SK-N-SH (cell line): ENCODE results near the gene GGT7. TPM values are rescaled to one million over a fixed set of nuclear protein-coding genes. Genes with fewer than 3 reads are reported as not detected.

Source experiments
- CTCF ChIA-PET: fragments of 300-600, 350-600 bp; formaldehyde crosslinking; extraction: SDS; loops from one replicate; lab custom pipeline; 2021; lab: Yijun Ruan, JAX
- POLR2A ChIA-PET: fragments of 350-600 bp; sonication (Branson Sonifier 250); formaldehyde crosslinking; extraction: SDS; loops from one replicate; lab custom pipeline; 2020; ENCODE audit warnings: antibody characterized with exemption, inconsistent platforms; lab: Yijun Ruan, JAX
- DNase-seq: peaks from one replicate; pipeline ENCODE4 v3.0.0; 2012
- H2AFZ ChIP-seq: fragments of 200-600 bp; sonication (generic); 2 replicates; pipeline ENCODE4 v1.8.1; 2016; ENCODE audit warnings: antibody characterized with exemption, mild to moderate bottlenecking, low read depth
- H3F3A ChIP-seq: fragments of 200-600 bp; sonication (generic); replicated peaks from 2 replicates; pipeline ENCODE3; 2016; ENCODE audit warnings: antibody characterized with exemption, mild to moderate bottlenecking; ENCODE audit not compliant: insufficient read depth
- H3K27ac ChIP-seq, 2 experiments: fragments of 200-500 bp in 1 of 2; fragments of 200-600 bp in 1 of 2; sonication (Bioruptor generic) in 1 of 2; sonication (generic), shearing (Covaris generic) in 1 of 2; 2 replicates each; pipeline versions ENCODE4 v1.5.1 to v1.6.1; 2014 to 2016; ENCODE audit warnings: low read depth in 2 of 2, inconsistent platforms in 1 of 2, low read length in 1 of 2, mild to moderate bottlenecking in 1 of 2, mixed read lengths in 1 of 2
- H3K27me3 ChIP-seq: fragments of 200-600 bp; sonication (generic), shearing (Covaris generic); 2 replicates; pipeline ENCODE4 v1.6.1; 2016; ENCODE audit warnings: mixed run types; ENCODE audit not compliant: insufficient read depth
- H3K36me3 ChIP-seq, 2 experiments: fragments of 200-500 bp in 1 of 2; fragments of 200-600 bp in 1 of 2; sonication (Bioruptor generic) in 1 of 2; sonication (generic) in 1 of 2; replicated peaks in 1 of 2; 2 replicates each; pipeline versions ENCODE3 to v1.5.1; 2014 to 2016; ENCODE audit warnings: low read length in 1 of 2, mild to moderate bottlenecking in 1 of 2; ENCODE audit not compliant: insufficient read depth in 2 of 2, control insufficient read depth in 1 of 2
- H3K4me1 ChIP-seq, 2 experiments: fragments of 200-500 bp in 1 of 2; fragments of 200-600 bp in 1 of 2; sonication (Bioruptor generic) in 1 of 2; sonication (generic), shearing (Covaris generic) in 1 of 2; 2 replicates each; pipeline versions ENCODE4 v1.5.1 to v1.6.1; 2014 to 2016; ENCODE audit warnings: low read depth in 1 of 2, low read length in 1 of 2, mixed run types in 1 of 2; ENCODE audit not compliant: insufficient read depth in 2 of 2, control insufficient read depth in 1 of 2
- H3K4me2 ChIP-seq: fragments of 200-600 bp; sonication (generic), shearing (Covaris generic); 2 replicates; pipeline ENCODE4 v1.6.1; 2017; ENCODE audit warnings: mixed run types
- H3K4me3 ChIP-seq, 2 experiments: fragments of 200-500 bp in 1 of 2; fragments of 200-600 bp in 1 of 2; sonication (Bioruptor generic) in 1 of 2; sonication (generic), shearing (Covaris generic) in 1 of 2; 2 replicates each; pipeline versions ENCODE4 v1.5.1 to v1.8.1; 2014 to 2016; ENCODE audit warnings: low read depth in 2 of 2, inconsistent platforms in 1 of 2, low read length in 1 of 2, mild to moderate bottlenecking in 1 of 2, mixed read lengths in 1 of 2, moderate library complexity in 1 of 2
- H3K79me2 ChIP-seq: fragments of 200-600 bp; sonication (generic); 2 replicates; pipeline ENCODE4 v1.8.1; 2017; ENCODE audit warnings: mild to moderate bottlenecking; ENCODE audit not compliant: insufficient read depth
- H3K9ac ChIP-seq: fragments of 200-600 bp; sonication (generic); 2 replicates; pipeline ENCODE4 v1.6.1; 2017; ENCODE audit warnings: mixed run types
- H3K9me2 ChIP-seq: fragments of 200-600 bp; sonication (generic); 2 replicates; pipeline ENCODE4 v1.6.1; 2017; ENCODE audit warnings: mixed run types
- H3K9me3 ChIP-seq: fragments of 200-600 bp; sonication (generic); 2 replicates; pipeline ENCODE4 v1.6.1; 2017; ENCODE audit warnings: mixed run types, mild to moderate bottlenecking, moderate library complexity
- H4K20me1 ChIP-seq: fragments of 200-600 bp; sonication (generic); 2 replicates; pipeline ENCODE4 v1.6.1; 2017; ENCODE audit warnings: mild to moderate bottlenecking, mixed run types; ENCODE audit not compliant: insufficient read depth
- ELF1 ChIP-seq: IDR thresholded peaks from 2 replicates; pipeline ENCODE4 v1.4.0; 2012
- EP300 ChIP-seq, 2 experiments: IDR thresholded peaks; 2 replicates each; pipeline versions ENCODE4 v1.4.0 to v1.6.1; 2012; ENCODE audit warnings: borderline replicate concordance in 1 of 2, low read depth in 1 of 2, low read length in 1 of 2
- EZH2phosphoT487 ChIP-seq: fragments of 200-600 bp; sonication (generic); IDR thresholded peaks from 2 replicates; pipeline ENCODE4 v1.6.1; 2017; ENCODE audit warnings: low read depth, mixed run types, mild to moderate bottlenecking, antibody characterized with exemption, moderate library complexity, borderline replicate concordance
- FOSL2 ChIP-seq: IDR thresholded peaks from 2 replicates; pipeline ENCODE4 v1.4.0; 2012; ENCODE audit warnings: low read depth, mild to moderate bottlenecking, moderate library complexity, borderline replicate concordance
- FOXJ3 ChIP-seq: sonication (generic); formaldehyde crosslinking; IDR thresholded peaks from 2 replicates; pipeline ENCODE4 v1.5.1; 2020; ENCODE audit warnings: mild to moderate bottlenecking, missing genetic modification reagents
- FOXM1 ChIP-seq: IDR thresholded peaks from 2 replicates; pipeline ENCODE4 v1.4.0; 2012; ENCODE audit warnings: low read depth, mild to moderate bottlenecking
- GABPA ChIP-seq: IDR thresholded peaks from 2 replicates; pipeline ENCODE4 v1.4.0; 2012; ENCODE audit warnings: low read depth, mild to moderate bottlenecking
- GATA2 ChIP-seq: sonication (generic); formaldehyde crosslinking; IDR thresholded peaks from 2 replicates; pipeline ENCODE4 v1.5.0; 2020; ENCODE audit warnings: mild to moderate bottlenecking, missing genetic modification reagents
- JUND ChIP-seq: IDR thresholded peaks from 2 replicates; pipeline ENCODE4 v1.4.0; 2012
- MXI1 ChIP-seq: IDR thresholded peaks from 2 replicates; pipeline ENCODE4 v1.6.1; 2012; ENCODE audit warnings: mild to moderate bottlenecking, low read depth, low read length, improper control_type of control experiment
- NRF1 ChIP-seq: IDR thresholded peaks from 2 replicates; pipeline ENCODE4 v1.6.1; 2012; ENCODE audit warnings: low read depth, mild to moderate bottlenecking, low read length
- RCOR1 ChIP-seq: fragments of 150-350 bp; IDR thresholded peaks from 2 replicates; pipeline ENCODE4 v1.6.1; 2017; ENCODE audit warnings: antibody characterized with exemption, low read length
- RFX5 ChIP-seq: IDR thresholded peaks from 2 replicates; pipeline ENCODE4 v1.6.1; 2012; ENCODE audit warnings: mild to moderate bottlenecking, improper control_type of control experiment, low read length
- SIN3A ChIP-seq: IDR thresholded peaks from 2 replicates; pipeline ENCODE4 v1.6.1; 2012; ENCODE audit warnings: low read depth, mild to moderate bottlenecking, low read length, moderate library complexity, borderline replicate concordance
- SMC3 ChIP-seq: IDR thresholded peaks from 2 replicates; pipeline ENCODE4 v1.6.1; 2012; ENCODE audit warnings: low read depth, low read length, improper control_type of control experiment
- TAF1 ChIP-seq: IDR thresholded peaks from 2 replicates; pipeline ENCODE4 v1.6.1; 2012; ENCODE audit warnings: low read depth, mild to moderate bottlenecking, low read length, moderate library complexity, borderline replicate concordance
- TCF12 ChIP-seq: IDR thresholded peaks from 2 replicates; pipeline ENCODE4 v1.4.0; 2012
- YY1 ChIP-seq: IDR thresholded peaks from 2 replicates; pipeline ENCODE4 v1.4.0; 2012; ENCODE audit warnings: low read depth, mild to moderate bottlenecking
- WGBS: methylation state at CpG from one replicate; pipeline ENCODE4 v1.1.6; 2017; ENCODE audit warnings: low lambda C conversion rate; 5-methylcytosine and 5-hydroxymethylcytosine counted together
- polyA plus RNA-seq, 3 experiments: library from polyadenylated mRNA; depleted of rRNA; stranded (reverse); fragments of >200 nt; gene quantifications; 2 replicates each; pipeline ENCODE4 v1.2.3, GENCODE V29; 2012
- TF ChIP-seq, protein P1 (sequence below): IDR thresholded peaks from 2 replicates; pipeline ENCODE4 v1.4.0; 2012; ENCODE audit warnings: low read depth, borderline replicate concordance
- TF ChIP-seq, protein P2 (sequence below): fragments of 150-350 bp; IDR thresholded peaks from 2 replicates; pipeline ENCODE4 v1.6.1; 2017; ENCODE audit warnings: antibody characterized with exemption, low read length, low read depth, borderline replicate concordance
- TF ChIP-seq, protein P3 (sequence below): IDR thresholded peaks from 2 replicates; pipeline ENCODE4 v1.6.1; 2012; ENCODE audit warnings: mild to moderate bottlenecking, low read depth, low read length, moderate library complexity
- TF ChIP-seq, protein P4 (sequence below): fragments of 200-600 bp; sonication (generic); IDR thresholded peaks from 2 replicates; pipeline ENCODE4 v1.6.1; 2017; ENCODE audit warnings: antibody characterized with exemption, mild to moderate bottlenecking, moderate library complexity
- TF ChIP-seq, protein P5 (sequence below): fragments of 150-350 bp; IDR thresholded peaks from 2 replicates; pipeline ENCODE4 v1.6.1; 2016; ENCODE audit warnings: mild to moderate bottlenecking, low read depth, low read length

The GGT7 gene
- polyA plus RNA-seq, 1 of the 3 experiments (the other 2 are of a cell fraction): 22.5 TPM

DNA sequence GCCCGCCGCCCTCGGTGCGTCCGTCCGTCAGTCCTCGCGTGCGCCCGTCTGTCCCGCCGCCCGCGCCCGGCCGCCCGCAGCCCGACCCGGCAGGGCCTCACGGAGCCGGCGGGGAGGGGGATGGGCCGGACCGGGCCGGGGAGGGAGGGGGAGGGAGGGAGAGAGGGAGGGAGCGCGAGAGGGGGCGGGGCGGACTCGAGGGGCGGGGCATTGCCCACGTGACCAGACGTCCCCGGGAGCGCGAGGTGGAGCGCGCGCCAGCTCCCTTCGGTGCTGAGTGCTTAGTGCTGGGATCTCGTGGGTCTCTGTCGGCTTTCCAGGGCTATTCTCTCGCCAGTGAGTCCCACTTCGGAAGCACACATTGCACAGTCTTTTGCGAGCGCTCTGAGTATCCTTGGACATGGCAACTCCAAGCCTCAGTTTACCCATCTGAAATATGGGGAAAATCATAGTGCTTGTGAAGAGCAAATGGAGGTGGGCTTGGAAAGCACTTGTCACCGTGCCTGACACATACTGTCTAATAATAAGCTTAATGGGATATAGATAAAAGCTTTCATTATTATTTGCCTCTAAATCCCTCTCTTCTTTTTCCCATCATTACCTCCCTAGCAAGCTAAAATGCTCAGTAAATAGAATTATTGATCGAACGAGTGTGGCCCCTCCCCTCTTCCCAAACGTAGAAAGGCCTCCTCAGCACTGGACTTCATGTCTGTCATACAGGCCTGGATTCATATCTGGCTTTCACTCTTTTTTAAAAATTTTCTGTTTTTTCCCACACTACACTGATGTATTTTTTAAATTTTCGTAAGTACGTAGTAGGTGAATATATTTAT, 46.9 kb downstream of the GGT7 start, which contains the start of gene NCOA6:
NCOA6 (minus strand) TSS at position 122 of the 833 bp plus-strand sequence. CDS start 43,296 bp downstream, outside the sequence.
- Histone ChIP-seq H3K27me3 (no peaks in the 10 kb centered on the region), H2AFZ (peak within 1 kb of the TSS; percentile 95), H3K27ac (peak within 1 kb of the TSS; percentile 60 to 79), H3K4me2 (peak within 1 kb of the TSS; percentile 79), H4K20me1 (peaks cover 36% of the 10 kb centered on the region), H3K9ac (peak within 1 kb of the TSS; percentile 75), H3K4me3 (peak within 1 kb of the TSS; percentile 78 to 80), H3K9me2 (no peaks in the 10 kb centered on the region), H3F3A (peaks cover 5% of the 10 kb centered on the region), H3K9me3 (no peaks in the 10 kb centered on the region), H3K4me1 (peaks cover 6 to 8% of the 10 kb centered on the region in 2 experiments; a peak in 2 of 4 replicates), H3K79me2 (peaks cover 44% of the 10 kb centered on the region), H3K36me3 (peaks cover 0 to 3% of the 10 kb centered on the region in 2 experiments)
- ChIA-PET POLR2A (interaction anchor here (0.6 to 1.3 kb wide), 4 partner anchors 11 to 116 kb away, joined by 3 to 4 read pairs (median 4); partner anchors contain the start of gene ACSS2), CTCF (interaction anchor here (0.6 to 1.8 kb wide), 4 partner anchors 8 to 55 kb away, joined by 3 to 7 read pairs (median 4); partner anchors contain the start of gene GGT7)
- WGBS: 15% methylated on average over 19 of the region's 52 CpGs
- DNase-seq: peak; percentile 97
- no peak for TF ChIP-seq JUND
- no peak for TF ChIP-seq TAF1
- TF ChIP-seq SIN3A: no peak
- no peak for TF ChIP-seq SMC3
- TF ChIP-seq, protein P1, sequence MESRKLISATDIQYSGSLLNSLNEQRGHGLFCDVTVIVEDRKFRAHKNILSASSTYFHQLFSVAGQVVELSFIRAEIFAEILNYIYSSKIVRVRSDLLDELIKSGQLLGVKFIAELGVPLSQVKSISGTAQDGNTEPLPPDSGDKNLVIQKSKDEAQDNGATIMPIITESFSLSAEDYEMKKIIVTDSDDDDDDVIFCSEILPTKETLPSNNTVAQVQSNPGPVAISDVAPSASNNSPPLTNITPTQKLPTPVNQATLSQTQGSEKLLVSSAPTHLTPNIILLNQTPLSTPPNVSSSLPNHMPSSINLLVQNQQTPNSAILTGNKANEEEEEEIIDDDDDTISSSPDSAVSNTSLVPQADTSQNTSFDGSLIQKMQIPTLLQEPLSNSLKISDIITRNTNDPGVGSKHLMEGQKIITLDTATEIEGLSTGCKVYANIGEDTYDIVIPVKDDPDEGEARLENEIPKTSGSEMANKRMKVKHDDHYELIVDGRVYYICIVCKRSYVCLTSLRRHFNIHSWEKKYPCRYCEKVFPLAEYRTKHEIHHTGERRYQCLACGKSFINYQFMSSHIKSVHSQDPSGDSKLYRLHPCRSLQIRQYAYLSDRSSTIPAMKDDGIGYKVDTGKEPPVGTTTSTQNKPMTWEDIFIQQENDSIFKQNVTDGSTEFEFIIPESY: no peak
- peak; percentile 61 for TF ChIP-seq RCOR1
- TF ChIP-seq, protein P2, sequence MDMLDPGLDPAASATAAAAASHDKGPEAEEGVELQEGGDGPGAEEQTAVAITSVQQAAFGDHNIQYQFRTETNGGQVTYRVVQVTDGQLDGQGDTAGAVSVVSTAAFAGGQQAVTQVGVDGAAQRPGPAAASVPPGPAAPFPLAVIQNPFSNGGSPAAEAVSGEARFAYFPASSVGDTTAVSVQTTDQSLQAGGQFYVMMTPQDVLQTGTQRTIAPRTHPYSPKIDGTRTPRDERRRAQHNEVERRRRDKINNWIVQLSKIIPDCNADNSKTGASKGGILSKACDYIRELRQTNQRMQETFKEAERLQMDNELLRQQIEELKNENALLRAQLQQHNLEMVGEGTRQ: peak; percentile 76; the same call in 1 of the 2 replicates
- TF ChIP-seq, protein P3, sequence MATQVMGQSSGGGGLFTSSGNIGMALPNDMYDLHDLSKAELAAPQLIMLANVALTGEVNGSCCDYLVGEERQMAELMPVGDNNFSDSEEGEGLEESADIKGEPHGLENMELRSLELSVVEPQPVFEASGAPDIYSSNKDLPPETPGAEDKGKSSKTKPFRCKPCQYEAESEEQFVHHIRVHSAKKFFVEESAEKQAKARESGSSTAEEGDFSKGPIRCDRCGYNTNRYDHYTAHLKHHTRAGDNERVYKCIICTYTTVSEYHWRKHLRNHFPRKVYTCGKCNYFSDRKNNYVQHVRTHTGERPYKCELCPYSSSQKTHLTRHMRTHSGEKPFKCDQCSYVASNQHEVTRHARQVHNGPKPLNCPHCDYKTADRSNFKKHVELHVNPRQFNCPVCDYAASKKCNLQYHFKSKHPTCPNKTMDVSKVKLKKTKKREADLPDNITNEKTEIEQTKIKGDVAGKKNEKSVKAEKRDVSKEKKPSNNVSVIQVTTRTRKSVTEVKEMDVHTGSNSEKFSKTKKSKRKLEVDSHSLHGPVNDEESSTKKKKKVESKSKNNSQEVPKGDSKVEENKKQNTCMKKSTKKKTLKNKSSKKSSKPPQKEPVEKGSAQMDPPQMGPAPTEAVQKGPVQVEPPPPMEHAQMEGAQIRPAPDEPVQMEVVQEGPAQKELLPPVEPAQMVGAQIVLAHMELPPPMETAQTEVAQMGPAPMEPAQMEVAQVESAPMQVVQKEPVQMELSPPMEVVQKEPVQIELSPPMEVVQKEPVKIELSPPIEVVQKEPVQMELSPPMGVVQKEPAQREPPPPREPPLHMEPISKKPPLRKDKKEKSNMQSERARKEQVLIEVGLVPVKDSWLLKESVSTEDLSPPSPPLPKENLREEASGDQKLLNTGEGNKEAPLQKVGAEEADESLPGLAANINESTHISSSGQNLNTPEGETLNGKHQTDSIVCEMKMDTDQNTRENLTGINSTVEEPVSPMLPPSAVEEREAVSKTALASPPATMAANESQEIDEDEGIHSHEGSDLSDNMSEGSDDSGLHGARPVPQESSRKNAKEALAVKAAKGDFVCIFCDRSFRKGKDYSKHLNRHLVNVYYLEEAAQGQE: no peak
- TF ChIP-seq EP300 (IDR thresholded peaks at IDR 0.05; ENCODE audit: borderline replicate concordance in 1 of 2, low read depth in 1 of 2, low read length in 1 of 2): no peak
- TF ChIP-seq FOXJ3 (CRISPR knock-in tag): no peak
- TF ChIP-seq, protein P4, sequence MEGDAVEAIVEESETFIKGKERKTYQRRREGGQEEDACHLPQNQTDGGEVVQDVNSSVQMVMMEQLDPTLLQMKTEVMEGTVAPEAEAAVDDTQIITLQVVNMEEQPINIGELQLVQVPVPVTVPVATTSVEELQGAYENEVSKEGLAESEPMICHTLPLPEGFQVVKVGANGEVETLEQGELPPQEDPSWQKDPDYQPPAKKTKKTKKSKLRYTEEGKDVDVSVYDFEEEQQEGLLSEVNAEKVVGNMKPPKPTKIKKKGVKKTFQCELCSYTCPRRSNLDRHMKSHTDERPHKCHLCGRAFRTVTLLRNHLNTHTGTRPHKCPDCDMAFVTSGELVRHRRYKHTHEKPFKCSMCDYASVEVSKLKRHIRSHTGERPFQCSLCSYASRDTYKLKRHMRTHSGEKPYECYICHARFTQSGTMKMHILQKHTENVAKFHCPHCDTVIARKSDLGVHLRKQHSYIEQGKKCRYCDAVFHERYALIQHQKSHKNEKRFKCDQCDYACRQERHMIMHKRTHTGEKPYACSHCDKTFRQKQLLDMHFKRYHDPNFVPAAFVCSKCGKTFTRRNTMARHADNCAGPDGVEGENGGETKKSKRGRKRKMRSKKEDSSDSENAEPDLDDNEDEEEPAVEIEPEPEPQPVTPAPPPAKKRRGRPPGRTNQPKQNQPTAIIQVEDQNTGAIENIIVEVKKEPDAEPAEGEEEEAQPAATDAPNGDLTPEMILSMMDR: no peak
- TF ChIP-seq, protein P5, sequence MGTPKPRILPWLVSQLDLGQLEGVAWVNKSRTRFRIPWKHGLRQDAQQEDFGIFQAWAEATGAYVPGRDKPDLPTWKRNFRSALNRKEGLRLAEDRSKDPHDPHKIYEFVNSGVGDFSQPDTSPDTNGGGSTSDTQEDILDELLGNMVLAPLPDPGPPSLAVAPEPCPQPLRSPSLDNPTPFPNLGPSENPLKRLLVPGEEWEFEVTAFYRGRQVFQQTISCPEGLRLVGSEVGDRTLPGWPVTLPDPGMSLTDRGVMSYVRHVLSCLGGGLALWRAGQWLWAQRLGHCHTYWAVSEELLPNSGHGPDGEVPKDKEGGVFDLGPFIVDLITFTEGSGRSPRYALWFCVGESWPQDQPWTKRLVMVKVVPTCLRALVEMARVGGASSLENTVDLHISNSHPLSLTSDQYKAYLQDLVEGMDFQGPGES: no peak
- TF ChIP-seq GATA2 (CRISPR knock-in tag): no peak
- no peak for TF ChIP-seq NRF1
- no peak for TF ChIP-seq RFX5
- no peak for TF ChIP-seq YY1
- TF ChIP-seq GABPA: no peak
- no peak for TF ChIP-seq FOSL2
- TF ChIP-seq FOXM1: no peak
- TF ChIP-seq MXI1: 0 out of 2 replicates have a peak, but pooled peaks have one; percentile 15
- no peak for TF ChIP-seq ELF1
- TF ChIP-seq EZH2phosphoT487: no peak
- no peak for TF ChIP-seq TCF12
